Bronchus fibroblast of lung (primary cell): Measurements from ENCODE around the gene C7orf25. TPM values are rescaled to one million over a fixed set of nuclear protein-coding genes. Genes with fewer than 3 reads are reported as not detected.

Experiments
- total RNA-seq: library from RNA; depleted of rRNA; stranded (reverse); fragments of >200 nt; gene quantifications from 2 replicates; pipeline ENCODE4 v1.2.3, GENCODE V29; 2015

C7orf25 gene
- 4.5 and 8.1 TPM in 2 replicates for total RNA-seq

DNA sequence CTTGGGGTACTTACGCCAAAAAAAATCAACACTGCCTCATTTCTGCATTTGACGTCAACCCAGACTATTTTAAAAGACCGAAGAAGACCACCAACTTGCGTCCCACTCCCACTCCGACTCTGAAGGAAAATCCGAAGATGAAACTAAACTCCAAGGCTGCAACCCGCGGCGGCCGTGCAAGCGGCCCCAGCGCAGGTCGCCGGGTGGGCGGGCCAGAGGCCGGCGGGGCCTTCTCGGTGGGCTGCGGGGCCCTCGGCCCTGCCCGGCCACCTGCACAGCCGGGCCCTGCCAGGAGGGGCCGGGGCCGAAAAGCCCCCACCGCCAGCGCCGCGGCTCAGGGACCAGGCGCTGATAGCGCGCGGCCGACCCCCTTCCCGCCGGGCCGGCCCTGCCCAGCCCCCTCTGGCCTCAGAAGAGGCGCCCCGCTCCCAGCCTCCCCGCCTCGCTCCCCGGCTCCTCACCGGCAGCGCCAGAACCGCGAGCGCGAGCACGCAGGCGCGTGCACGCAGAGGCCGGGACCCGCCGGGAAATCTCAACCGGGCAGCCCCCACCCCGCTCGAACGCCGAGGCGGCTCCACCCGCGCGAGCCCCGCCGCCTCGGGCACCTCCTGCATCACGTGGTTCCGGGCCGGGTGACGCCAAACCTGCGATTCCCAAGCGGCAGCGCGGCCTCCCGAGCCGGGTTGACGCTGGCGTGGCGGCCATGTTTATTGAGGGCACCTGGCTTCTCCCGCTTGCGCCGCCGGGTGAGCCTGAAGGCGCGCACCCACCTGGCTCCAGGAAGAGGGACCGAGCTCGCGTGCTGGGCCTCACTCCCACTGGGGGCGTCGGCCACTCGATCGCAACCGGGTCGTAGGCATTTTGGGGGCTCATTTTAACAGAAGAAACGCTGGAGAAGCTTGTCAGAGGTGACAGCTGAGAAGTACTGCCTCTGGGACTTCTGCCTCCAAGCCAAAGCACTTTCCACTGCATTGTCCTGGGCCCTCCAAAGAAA is at the start of gene C7orf25:
TSS of gene C7orf25 (minus strand) at position 617 of the 994 bp plus-strand sequence. CDS start 1,170 bp downstream, outside the sequence.

DNA sequence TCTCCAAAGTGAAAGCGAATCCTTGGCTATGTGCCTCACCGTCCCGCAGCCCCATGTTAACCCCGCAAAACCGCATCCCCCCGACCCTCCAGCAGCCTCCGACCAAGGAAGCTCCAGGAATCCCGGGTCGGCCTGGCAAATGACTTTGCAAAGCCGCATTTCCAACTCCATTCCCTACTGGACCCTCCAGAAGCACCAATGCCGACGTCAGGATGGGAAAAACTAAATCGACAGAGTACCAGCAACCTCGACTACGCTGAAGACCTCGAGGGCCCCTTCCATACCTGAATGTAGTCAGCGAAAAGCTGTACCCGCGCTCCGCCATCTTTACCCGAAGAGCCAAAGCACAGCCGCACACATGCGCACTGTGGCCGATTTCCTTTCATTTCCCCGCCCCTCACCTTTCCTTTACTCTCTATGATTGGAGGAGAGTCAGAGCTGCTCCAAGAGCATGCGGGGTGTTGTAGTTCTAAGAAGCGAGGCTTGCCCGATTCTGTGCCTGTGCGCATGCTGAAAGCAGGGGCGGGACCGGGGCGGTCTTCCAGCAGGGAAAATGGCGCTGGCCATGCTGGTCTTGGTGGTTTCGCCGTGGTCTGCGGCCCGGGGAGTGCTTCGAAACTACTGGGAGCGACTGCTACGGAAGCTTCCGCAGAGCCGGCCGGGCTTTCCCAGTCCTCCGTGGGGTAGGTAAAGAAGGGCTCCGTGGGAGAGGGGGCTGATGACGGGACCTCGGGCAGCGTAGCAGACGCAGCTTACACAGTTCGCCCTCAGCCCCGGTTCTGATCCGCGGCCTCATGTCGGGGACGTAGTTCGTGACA is 20.2 kb upstream of the C7orf25 start, which contains the start of the genes MRPL32 and PSMA2:
TSS of gene MRPL32 (plus strand) at position 543 of the 818 bp plus-strand sequence. CDS start at position 554, 11 bp downstream.
TSS of gene PSMA2 (minus strand) at position 341 of the 818 bp plus-strand sequence. CDS start at position 325, 16 bp downstream.

Other genes with a start within 250 kb of the C7orf25 start
- 95.0 and 113 TPM in 2 replicates for gene PSMA2, start 20.1 kb upstream of the C7orf25 start, total RNA-seq
- gene MRPL32, start 20.3 kb upstream of the C7orf25 start, total RNA-seq: 53.3 and 62.4 TPM in 2 replicates
- 1.8 and 4.2 TPM in 2 replicates for gene HECW1, start 200.6 kb upstream of the C7orf25 start, total RNA-seq